HepG2 (cell line): ENCODE data around the gene NKX1-2. TPM values are rescaled to one million over a fixed set of nuclear protein-coding genes. Genes with fewer than 3 reads are reported as not detected.

Experiments
- ATAC-seq: fragments of 200-7000 bp; cut with Tn5 transposase; 3 replicates; pipeline ENCODE4 v1.9.1; 2020; ENCODE audit warnings: mild to moderate bottlenecking, moderate library complexity
- BruUV-seq: library from RNA; stranded (reverse); fragments of 400-500 nt; replicated peaks from 2 replicates; lab custom pipeline; 2021; lab: Mats Ljungman, UMichigan
- CTCF ChIA-PET: fragments of 300-600 bp; formaldehyde crosslinking; extraction: SDS; loops from one replicate; lab custom pipeline; 2021; ENCODE audit warnings: low total read pairs, inconsistent platforms, low intra/inter-chr PET ratio; lab: Yijun Ruan, JAX
- POLR2A ChIA-PET: fragments of 350-600 bp; sonication (Branson Sonifier 250); formaldehyde crosslinking; loops from one replicate; lab custom pipeline; 2020; ENCODE audit warnings: antibody characterized with exemption, inconsistent platforms; lab: Yijun Ruan, JAX
- DNase-seq: peaks from one replicate; pipeline ENCODE4 v3.0.0-alpha.2; 2015; ENCODE audit warnings: low spot score
- FAIRE-seq: peaks from 3 replicates; lab custom pipeline; 2011; peaks lifted over from hg19 to GRCh38; lab: Jason Lieb, UNC
- H2AFZ ChIP-seq: one replicate; pipeline ENCODE4 v1.6.1; 2011; ENCODE audit warnings: low read length, inconsistent platforms
- H3K27ac ChIP-seq: fragments of 300-600 bp; 3 replicates; pipeline ENCODE4 v1.8.0; 2011; ENCODE audit warnings: mixed run types, mild to moderate bottlenecking, mixed read lengths, low read length, inconsistent platforms; ENCODE audit not compliant: insufficient read depth; ENCODE audit errors: extremely low read length
- H3K27me3 ChIP-seq, 2 experiments: fragments of 200-600 bp in 1 of 2; 2 replicates in 1 of 2; 3 replicates in 1 of 2; pipeline versions ENCODE4 v1.6.0 to v1.8.0; 2011; ENCODE audit warnings: low read length in 2 of 2, mild to moderate bottlenecking in 2 of 2, moderate library complexity in 2 of 2, inconsistent platforms in 1 of 2; ENCODE audit not compliant: insufficient read depth in 2 of 2, control insufficient read depth in 1 of 2
- H3K36me3 ChIP-seq, 2 experiments: fragments of 200-600 bp in 1 of 2; replicated peaks in 1 of 2; 2 replicates in 1 of 2; 3 replicates in 1 of 2; pipeline versions ENCODE4 v1.5.1 to v1.8.0; 2011; ENCODE audit warnings: low read length in 2 of 2, inconsistent platforms in 1 of 2; ENCODE audit not compliant: insufficient read depth in 2 of 2, control insufficient read depth in 1 of 2
- H3K4me1 ChIP-seq: 2 replicates; pipeline ENCODE4 v1.5.1; 2012; ENCODE audit warnings: low read length, inconsistent platforms; ENCODE audit not compliant: insufficient read depth
- H3K4me2 ChIP-seq: 2 replicates; pipeline ENCODE4 v1.6.0; 2011; ENCODE audit warnings: low read depth, low read length, inconsistent platforms
- H3K4me3 ChIP-seq, 3 experiments: fragments of 200-600 bp in 1 of 3; sonication (generic), shearing (Covaris generic) in 1 of 3; replicated peaks in 1 of 3; 2 replicates each; pipeline ENCODE4 v1.5.1; 2011 to 2016; ENCODE audit warnings: low read length in 3 of 3, inconsistent platforms in 2 of 3, low read depth in 2 of 3, mild to moderate bottlenecking in 2 of 3, control low read depth in 1 of 3, mixed read lengths in 1 of 3; ENCODE audit not compliant: insufficient read depth in 1 of 3
- H3K79me2 ChIP-seq: one replicate; pipeline ENCODE4 v1.6.1; 2011; ENCODE audit warnings: low read length, inconsistent platforms; ENCODE audit not compliant: insufficient read depth
- H3K9ac ChIP-seq: 2 replicates; pipeline ENCODE4 v1.6.0; 2011; ENCODE audit warnings: mild to moderate bottlenecking, low read depth, low read length, inconsistent platforms; ENCODE audit not compliant: insufficient read depth
- H3K9me3 ChIP-seq: 2 replicates; pipeline ENCODE4 v1.5.1; 2012; ENCODE audit warnings: mild to moderate bottlenecking, low read length
- H4K20me1 ChIP-seq: 2 replicates; pipeline ENCODE4 v1.6.0; 2011; ENCODE audit warnings: inconsistent platforms, mild to moderate bottlenecking, low read length, moderate library complexity; ENCODE audit not compliant: insufficient read depth
- HIVEP1 ChIP-seq: sonication (generic); formaldehyde crosslinking; IDR thresholded peaks from 2 replicates; pipeline ENCODE4 v1.4.0; 2020; ENCODE audit warnings: mild to moderate bottlenecking, missing genetic modification reagents
- SRSF1 ChIP-seq: fragments of 200-400 bp; formaldehyde crosslinking; optimal IDR thresholded peaks from 2 replicates; pipeline ENCODE3; 2017; ENCODE audit warnings: mild to moderate bottlenecking, low read depth, low read length, moderate library complexity
- ZBTB10 ChIP-seq: sonication (generic); formaldehyde crosslinking; IDR thresholded peaks from 2 replicates; pipeline ENCODE4 v1.4.0; 2020; ENCODE audit warnings: missing genetic modification reagents, borderline replicate concordance
- ZBTB3 ChIP-seq: sonication (generic); formaldehyde crosslinking; IDR thresholded peaks from 2 replicates; pipeline ENCODE4 v1.4.0; 2020; ENCODE audit warnings: low read depth, mild to moderate bottlenecking, moderate library complexity, missing genetic modification reagents, borderline replicate concordance
- ZBTB7A ChIP-seq: sonication (generic); formaldehyde crosslinking; IDR thresholded peaks from 2 replicates; pipeline ENCODE4 v1.8.0; 2022; ENCODE audit warnings: mild to moderate bottlenecking, missing genetic modification reagents
- ZNF121 ChIP-seq: sonication (generic); formaldehyde crosslinking; IDR thresholded peaks from 2 replicates; pipeline ENCODE4 v1.5.0; 2020; ENCODE audit warnings: mild to moderate bottlenecking, missing genetic modification reagents
- ZNF296 ChIP-seq: sonication (generic); formaldehyde crosslinking; conservative IDR thresholded peaks from 2 replicates; pipeline ENCODE4 v1.5.0; 2020; ENCODE audit warnings: mild to moderate bottlenecking, missing genetic modification reagents
- ZNF687 ChIP-seq: sonication (generic); formaldehyde crosslinking; IDR thresholded peaks from 2 replicates; pipeline ENCODE4 v1.5.1; 2020; ENCODE audit warnings: mild to moderate bottlenecking, missing genetic modification reagents, moderate library complexity
- ZNF7 ChIP-seq: IDR thresholded peaks from 2 replicates; pipeline ENCODE4 v1.6.1; 2016; ENCODE audit warnings: missing biosample characterization, missing genetic modification reagents
- WGBS: methylation state at CpG from one replicate; pipeline ENCODE4 v1.1.6; 2017; ENCODE audit warnings: low lambda C conversion rate; 5-methylcytosine and 5-hydroxymethylcytosine counted together
- in situ Hi-C: cut with HindIII; loops from 2 replicates; pipeline ENCODE4 v1.10.0; 2017; ENCODE audit warnings: low pct_unique_long_range_greater_than_20kb; ENCODE audit not compliant: extremely low pct_ligation_motif_present
- intact Hi-C: fragments of 100-400 bp; cut with micrococcal nuclease; formaldehyde crosslinking; loops from one replicate; pipeline ENCODE4 v1.10.0; 2022; ENCODE audit not compliant: unreplicated experiment
- polyA plus RNA-seq, 8 experiments: library from polyadenylated mRNA; depleted of rRNA in 3 of 8; stranded (reverse) in 7 of 8; unstranded in 1 of 8; fragments of >200 nt; fragmentation: Illumina TruSeq in 4 of 8; extraction: Trizol in 4 of 8; gene quantifications; 2 replicates each; pipeline versions ENCODE4 v1.2.1 to v1.2.3, GENCODE V29; 2011 to 2016; ENCODE audit warnings: low read depth in 4 of 8, missing spikeins in 1 of 8, mixed read lengths in 1 of 8; ENCODE audit not compliant: insufficient read depth in 1 of 8
- total RNA-seq, 5 experiments: library from RNA; depleted of rRNA; stranded (reverse); fragments of >200 nt; fragmentation: Illumina TruSeq; extraction: Trizol; gene quantifications; 2 replicates each; pipeline ENCODE4 v1.2.3, GENCODE V29; 2016; ENCODE audit warnings: low read depth in 1 of 5

Gene NKX1-2
- total and polyA plus RNA-seq, 2 of the 13 experiments (the other 11 are each of a cell fraction or from before 2014, with no cell fraction given), result not detected

- Histone ChIP-seq H2AFZ (no peak overlapping the region), H4K20me1 (0 out of 2 replicates have a peak, but pooled peaks cover 6% of the 10 kb centered on the region), H3K79me2 (no peaks in the 10 kb centered on the region), H3K9ac (no peak overlapping the region; the same call in 1 of the 2 replicates), H3K27me3 (no peaks in the 10 kb centered on the region), H3K4me1 (peaks cover 96% of the 10 kb centered on the region), H3K4me2 (no peak overlapping the region), H3K27ac (peak overlapping the region; percentile 54), H3K4me3 (no peak overlapping the region), H3K36me3 (no peaks in the 10 kb centered on the region), H3K9me3 (no peaks in the 10 kb centered on the region)
- CTCF ChIA-PET, result no interaction called here
- no peak for TF ChIP-seq ZNF296
- no peak for TF ChIP-seq ZBTB3 (CRISPR knock-in tag)
- TF ChIP-seq ZBTB10 (CRISPR knock-in tag), result no peak
- peak; percentile 37 for TF ChIP-seq SRSF1
- TF ChIP-seq ZNF687 (CRISPR knock-in tag), result peak; percentile 24; the same call in 1 of the 2 replicates
- TF ChIP-seq ZNF7 (CRISPR knock-in tag), result peak; percentile 41; the same call in 1 of the 2 replicates
- no peak for TF ChIP-seq ZBTB7A (CRISPR knock-in tag)
- 0 out of 2 replicates have a peak, but pooled peaks have one; percentile 27 for TF ChIP-seq HIVEP1 (CRISPR knock-in tag)
- TF ChIP-seq ZNF121 (CRISPR knock-in tag), result no peak
- no peak for DNase-seq
- POLR2A ChIA-PET, result interaction anchor here (1.6 to 2.0 kb wide), 2 partner anchors 7 to 50 kb away, joined by 11 read pairs; partner anchors contain the start of gene OAT
- no peak for ATAC-seq
- intact Hi-C loops (no loop called here), in situ Hi-C loops (no loop called here)
- WGBS, result 87% methylated on average over 10 of the region's 13 CpGs
- no TSS peak for BruUV-seq
- no peak for FAIRE-seq
Observed at GRCh38 chr10:124468624-124469023, 18.8 kb upstream of the NKX1-2 start.
